Gastrocnemius medialis (tissue), 4 donors: ENCODE data around the gene C7orf25. TPM values are rescaled to one million over a fixed set of nuclear protein-coding genes. Genes with fewer than 3 reads are reported as not detected.

Experiments used
- ATAC-seq, 2 donors: fragments of 150-250 bp; one replicate each; pipeline ENCODE4 v1.9.1; 2016
- DNase-seq, 2 donors: peaks; one replicate each; pipeline ENCODE4 v3.0.0-alpha.2; 2019
- H3K27ac ChIP-seq, 4 donors: fragments of 200-600 bp; sonication (generic); 1 replicate in 1 of 4; 2 replicates in 3 of 4; pipeline ENCODE4 v1.5.1; 2016 to 2018; ENCODE audit warnings: mild to moderate bottlenecking in 2 of 4, moderate library complexity in 1 of 4
- H3K27me3 ChIP-seq, 3 donors: fragments of 200-600 bp; sonication (generic) in 2 of 3; 1 replicate in 1 of 3; 2 replicates in 2 of 3; pipeline versions ENCODE4 v1.5.1 to v1.6.0; 2016 to 2019; ENCODE audit warnings: mild to moderate bottlenecking in 1 of 3, moderate library complexity in 1 of 3
- H3K36me3 ChIP-seq, 2 donors: fragments of 200-600 bp; sonication (generic) in 1 of 2; one replicate each; pipeline ENCODE4 v1.5.1; 2017 to 2018
- H3K4me1 ChIP-seq, 2 donors: fragments of 200-600 bp; sonication (generic) in 1 of 2; one replicate each; pipeline ENCODE4 v1.5.1; 2016 to 2017; ENCODE audit warnings: mild to moderate bottlenecking in 2 of 2
- H3K4me3 ChIP-seq, 4 donors: fragments of 200-600 bp; sonication (generic) in 3 of 4; 1 replicate in 1 of 4; 2 replicates in 3 of 4; pipeline ENCODE4 v1.5.1; 2016 to 2019; ENCODE audit warnings: mild to moderate bottlenecking in 2 of 4
- H3K9me3 ChIP-seq, 3 donors: fragments of 200-600 bp; sonication (generic) in 2 of 3; 1 replicate in 1 of 3; 2 replicates in 2 of 3; pipeline ENCODE4 v1.5.1; 2016 to 2019
- POLR2A ChIP-seq, 2 donors: fragments of 450-650 bp; IDR thresholded peaks; one replicate each; pipeline ENCODE4 v1.6.1; 2017; ENCODE audit warnings: antibody characterized with exemption in 2 of 2, mild to moderate bottlenecking in 2 of 2, moderate library complexity in 2 of 2
- in situ Hi-C, 4 donors: fragments of 200-750 bp; cut with MboI; loops; one replicate each; pipeline versions ENCODE4 v1.15.0 to v1.8.0; 2017; ENCODE audit warnings: low sequenced_read_pairs in 4 of 4
- intact Hi-C: fragments of 100-400 bp; cut with DNase I; formaldehyde crosslinking; loops from one replicate; pipeline ENCODE4 v1.15.1; 2023; ENCODE audit warnings: low total_unique reads
- total RNA-seq, 4 donors: library from RNA; depleted of rRNA; stranded (reverse); fragments of >200 nt; gene quantifications; one replicate each; pipeline versions ENCODE4 v1.1.0 to v1.2.3, GENCODE V29; 2016
- TF ChIP-seq, protein P1 (sequence below), 5 experiments: fragments of 450-650 bp in 3 of 5; fragments of 200-600 bp in 2 of 5; sonication (generic) in 2 of 5; IDR thresholded peaks in 4 of 5; conservative IDR thresholded peaks in 1 of 5; 1 replicate in 4 of 5; 2 replicates in 1 of 5; pipeline ENCODE4 v1.5.1; 2016 to 2019; ENCODE audit warnings: antibody characterized with exemption in 5 of 5, mild to moderate bottlenecking in 3 of 5, moderate library complexity in 3 of 5

Gene C7orf25
- total RNA-seq, 4 donors from 2014 or later = 4.6 to 13.5 (median 8.0) TPM

DNA sequence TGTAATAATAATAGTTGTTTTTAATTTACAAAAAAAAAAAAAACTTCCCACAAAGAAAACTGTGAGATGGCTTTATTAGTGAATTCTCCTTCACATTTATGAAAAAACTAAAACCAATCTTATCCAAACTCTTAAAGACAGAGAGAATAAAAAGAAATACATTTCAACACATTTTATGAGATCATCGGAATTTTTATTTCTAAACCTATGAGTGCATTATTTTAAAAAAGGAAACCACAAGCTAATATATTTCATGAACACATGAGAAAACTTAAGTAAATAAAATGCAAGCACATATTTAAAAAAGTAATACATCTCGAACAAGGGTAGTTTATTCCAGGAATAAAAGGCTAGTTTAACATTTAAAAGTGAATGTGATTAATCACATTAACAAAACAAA lies 31.5 kb downstream of the C7orf25 start:
- Histone ChIP-seq H3K36me3 (no peaks in the 10 kb centered on the region), H3K27ac (no peak overlapping the region), H3K9me3 (no peaks in the 10 kb centered on the region), H3K4me1 (no peaks in the 10 kb centered on the region), H3K27me3 (no peaks in the 10 kb centered on the region), H3K4me3 (no peak overlapping the region)
- ATAC-seq = no peak
- no peak for DNase-seq
- in situ Hi-C loops (no loop called here), intact Hi-C loops (no loop called here)
- TF ChIP-seq POLR2A (IDR thresholded peaks at IDR 0.05) = no peak

DNA sequence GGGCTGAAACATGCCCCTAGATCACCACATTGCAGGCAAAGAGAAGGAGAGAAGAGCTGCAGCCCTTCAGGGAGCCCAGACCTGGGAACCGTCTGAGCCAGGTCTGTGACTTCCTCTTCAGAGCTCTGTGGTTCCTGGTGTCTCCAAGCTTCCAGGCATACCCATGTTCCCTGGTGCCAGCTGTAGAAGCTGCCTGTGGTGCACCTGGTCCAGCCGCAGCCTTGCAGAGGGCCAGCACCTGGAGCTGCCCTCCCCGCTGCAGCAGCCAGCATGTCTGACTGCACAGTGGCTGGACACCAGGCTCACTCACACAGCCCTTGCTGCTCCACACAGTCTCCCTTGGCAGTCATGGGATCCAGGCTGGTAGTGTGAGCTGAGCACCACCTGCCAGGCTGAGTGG lies 33.6 kb downstream of the C7orf25 start:
- no peak for DNase-seq
- Histone ChIP-seq H3K27me3 (no peaks in the 10 kb centered on the region), H3K9me3 (no peaks in the 10 kb centered on the region), H3K27ac (no peak overlapping the region), H3K4me1 (no peaks in the 10 kb centered on the region), H3K4me3 (no peak overlapping the region), H3K36me3 (no peaks in the 10 kb centered on the region)
- in situ Hi-C loops = no loop called here
- ATAC-seq = no peak
- TF ChIP-seq POLR2A (IDR thresholded peaks at IDR 0.05) = no peak
- TF ChIP-seq, protein P1, sequence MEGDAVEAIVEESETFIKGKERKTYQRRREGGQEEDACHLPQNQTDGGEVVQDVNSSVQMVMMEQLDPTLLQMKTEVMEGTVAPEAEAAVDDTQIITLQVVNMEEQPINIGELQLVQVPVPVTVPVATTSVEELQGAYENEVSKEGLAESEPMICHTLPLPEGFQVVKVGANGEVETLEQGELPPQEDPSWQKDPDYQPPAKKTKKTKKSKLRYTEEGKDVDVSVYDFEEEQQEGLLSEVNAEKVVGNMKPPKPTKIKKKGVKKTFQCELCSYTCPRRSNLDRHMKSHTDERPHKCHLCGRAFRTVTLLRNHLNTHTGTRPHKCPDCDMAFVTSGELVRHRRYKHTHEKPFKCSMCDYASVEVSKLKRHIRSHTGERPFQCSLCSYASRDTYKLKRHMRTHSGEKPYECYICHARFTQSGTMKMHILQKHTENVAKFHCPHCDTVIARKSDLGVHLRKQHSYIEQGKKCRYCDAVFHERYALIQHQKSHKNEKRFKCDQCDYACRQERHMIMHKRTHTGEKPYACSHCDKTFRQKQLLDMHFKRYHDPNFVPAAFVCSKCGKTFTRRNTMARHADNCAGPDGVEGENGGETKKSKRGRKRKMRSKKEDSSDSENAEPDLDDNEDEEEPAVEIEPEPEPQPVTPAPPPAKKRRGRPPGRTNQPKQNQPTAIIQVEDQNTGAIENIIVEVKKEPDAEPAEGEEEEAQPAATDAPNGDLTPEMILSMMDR (IDR thresholded peaks at IDR 0.05 in 4 of 5, conservative IDR thresholded peaks at IDR 0.05 in 1 of 5) = no peak
- intact Hi-C loops = no loop called here

DNA sequence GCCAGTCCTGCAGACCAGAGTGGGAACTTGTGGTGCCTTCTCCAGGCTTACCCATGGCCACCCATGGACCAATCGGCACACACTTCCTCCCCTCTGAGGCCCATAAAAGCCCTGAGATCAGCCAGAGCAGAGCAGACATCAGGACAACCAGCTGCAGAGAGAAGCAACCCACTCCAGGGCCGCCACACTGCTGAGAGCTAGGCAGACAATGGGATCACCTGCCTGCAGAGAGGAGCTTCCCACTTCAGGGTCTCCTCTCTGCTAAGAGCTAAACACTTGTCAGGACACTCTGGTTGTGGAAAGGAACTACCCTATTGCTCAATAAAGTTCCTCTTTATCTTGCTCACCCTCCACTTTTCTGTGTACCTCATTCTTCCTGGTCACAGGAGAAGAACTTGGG lies 34.0 kb downstream of the C7orf25 start:
- ATAC-seq = no peak
- intact Hi-C loops (no loop called here), in situ Hi-C loops (no loop called here)
- no peaks in the 10 kb centered on the region for H3K4me1 ChIP-seq
- no peak for DNase-seq
- no peak overlapping the region for H3K27ac ChIP-seq
- no peaks in the 10 kb centered on the region for H3K36me3 ChIP-seq
- H3K4me3 ChIP-seq = no peak overlapping the region
- no peaks in the 10 kb centered on the region for H3K27me3 ChIP-seq
- H3K9me3 ChIP-seq = no peaks in the 10 kb centered on the region
- TF ChIP-seq, protein P1 (IDR thresholded peaks at IDR 0.05 in 4 of 5, conservative IDR thresholded peaks at IDR 0.05 in 1 of 5) = no peak
- no peak for TF ChIP-seq POLR2A (IDR thresholded peaks at IDR 0.05)

DNA sequence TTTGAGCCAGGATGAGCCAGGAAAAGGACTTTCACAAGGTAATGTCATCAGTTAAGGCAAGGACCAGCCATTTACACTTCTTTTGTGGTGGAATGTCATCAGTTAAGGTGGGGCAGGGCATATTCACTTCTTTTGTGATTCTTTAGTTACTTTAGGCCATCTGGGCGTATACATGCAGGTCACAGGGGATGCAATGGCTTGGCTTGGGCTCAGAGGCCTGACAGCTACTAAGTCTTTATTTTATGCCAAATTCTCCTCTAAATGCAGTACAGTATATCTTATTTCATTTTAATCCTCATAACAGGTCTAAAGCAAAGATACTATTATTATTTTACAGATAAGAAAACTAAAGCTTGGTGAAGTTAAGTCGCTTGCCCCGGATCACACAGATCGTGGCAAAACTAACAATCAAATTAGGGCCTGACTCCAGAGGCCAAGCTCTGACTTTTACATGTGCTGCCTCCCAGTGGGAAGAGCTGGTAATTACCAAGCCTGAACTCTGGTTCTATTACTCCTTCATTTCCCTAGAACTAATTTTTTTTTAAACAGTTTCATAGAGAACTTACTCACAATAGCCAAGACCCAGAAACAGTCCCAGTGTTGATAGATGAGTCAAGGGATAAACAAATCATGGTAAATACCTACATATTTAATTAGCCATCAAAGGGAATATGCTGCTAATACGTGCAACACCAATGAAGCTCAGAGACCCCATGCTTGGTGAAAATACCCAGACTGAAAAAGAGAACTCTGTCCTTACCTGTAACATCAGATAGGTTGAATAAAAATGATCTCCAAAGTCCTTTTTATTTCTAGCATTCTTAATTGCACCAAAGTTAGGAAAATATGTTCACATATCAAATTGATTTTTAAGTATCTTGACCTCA lies 35.4 kb downstream of the C7orf25 start:
- intact Hi-C loops = loop anchor here (1.0 kb wide), 1 partner anchor 936 kb away; no protein-coding TSS in a partner anchor
- Histone ChIP-seq H3K4me3 (no peak overlapping the region), H3K27ac (no peak overlapping the region), H3K9me3 (no peaks in the 10 kb centered on the region), H3K36me3 (no peaks in the 10 kb centered on the region), H3K4me1 (no peaks in the 10 kb centered on the region), H3K27me3 (no peaks in the 10 kb centered on the region)
- DNase-seq (no peak), ATAC-seq (peak in 1 of 2 donors; percentile 60)
- in situ Hi-C loops = no loop called here
- TF ChIP-seq, protein P1 (IDR thresholded peaks at IDR 0.05 in 4 of 5, conservative IDR thresholded peaks at IDR 0.05 in 1 of 5) = peak; percentile 32 to 68 (median 42)
- no peak for TF ChIP-seq POLR2A (IDR thresholded peaks at IDR 0.05)

DNA sequence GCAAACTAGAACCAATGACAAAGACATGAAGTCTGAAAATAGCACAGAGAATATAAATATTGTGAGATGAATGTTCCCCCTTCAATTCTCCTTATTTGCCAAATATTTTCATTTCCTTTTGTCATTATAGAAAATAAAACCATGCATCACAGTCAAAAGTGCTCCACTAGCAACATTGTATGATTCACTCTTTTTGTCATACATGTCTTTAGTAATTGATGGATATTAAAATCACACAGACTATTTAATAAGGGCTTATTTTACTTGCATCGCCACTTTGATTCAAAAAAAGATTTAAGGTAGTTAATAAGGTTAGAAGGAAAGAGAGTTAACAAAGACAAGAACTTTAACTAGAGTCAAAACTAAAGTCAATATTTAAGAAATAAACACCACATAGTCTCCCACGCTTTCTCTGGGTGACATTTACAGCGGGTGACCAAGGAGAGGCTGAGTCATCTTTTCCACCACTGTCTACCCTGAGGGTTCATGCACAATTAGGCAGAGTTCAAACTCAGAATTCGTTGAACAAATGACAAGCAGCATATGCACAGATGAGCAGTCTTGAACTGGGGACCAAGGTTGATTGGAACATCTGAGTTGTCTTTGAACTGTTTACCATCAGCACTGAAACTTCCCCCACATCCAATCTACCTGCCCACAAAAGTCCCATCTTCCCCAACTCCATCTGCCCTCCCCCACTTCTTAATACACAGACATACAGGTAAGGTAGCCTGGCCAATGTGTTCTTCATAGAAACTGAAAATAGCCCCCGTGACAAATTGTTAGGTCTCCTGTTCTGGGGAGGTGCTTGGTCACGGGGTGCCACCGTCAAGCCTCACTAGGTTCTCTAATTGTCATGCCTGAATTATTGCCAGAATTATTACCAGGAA lies 42.5 kb downstream of the C7orf25 start:
- no peak overlapping the region for H3K27ac ChIP-seq
- no peaks in the 10 kb centered on the region for H3K27me3 ChIP-seq
- in situ Hi-C loops = no loop called here
- no peaks in the 10 kb centered on the region for H3K4me1 ChIP-seq
- ATAC-seq = no peak
- no peaks in the 10 kb centered on the region for H3K9me3 ChIP-seq
- H3K4me3 ChIP-seq = no peak overlapping the region
- intact Hi-C loops = no loop called here
- no peak for TF ChIP-seq POLR2A (IDR thresholded peaks at IDR 0.05)
- TF ChIP-seq, protein P1 (IDR thresholded peaks at IDR 0.05 in 4 of 5, conservative IDR thresholded peaks at IDR 0.05 in 1 of 5) = no peak
- DNase-seq = no peak
- no peaks in the 10 kb centered on the region for H3K36me3 ChIP-seq
